Glutamatergic neuron (in vitro differentiated cells): ENCODE results near the gene TMIGD2. TPM values are rescaled to one million over a fixed set of nuclear protein-coding genes. Genes with fewer than 3 reads are reported as not detected.

Experiments
- DNase-seq: peaks from one replicate; pipeline ENCODE4 v3.0.0; 2022
- H3K27ac Mint-ChIP-seq: one replicate; pipeline ENCODE4 v1.8.0; 2020; ENCODE audit warnings: mild to moderate bottlenecking, mixed read lengths, inconsistent platforms; ENCODE audit not compliant: unreplicated experiment
- H3K27me3 Mint-ChIP-seq: one replicate; pipeline ENCODE4 v1.8.0; 2020; ENCODE audit warnings: mild to moderate bottlenecking, moderate library complexity, mixed read lengths, inconsistent platforms; ENCODE audit not compliant: unreplicated experiment
- H3K36me3 Mint-ChIP-seq: one replicate; pipeline ENCODE4 v1.8.0; 2020; ENCODE audit warnings: mild to moderate bottlenecking, mixed read lengths, inconsistent platforms; ENCODE audit not compliant: unreplicated experiment
- H3K4me1 Mint-ChIP-seq: one replicate; pipeline ENCODE4 v1.8.0; 2020; ENCODE audit warnings: mild to moderate bottlenecking, low read depth, mixed read lengths, inconsistent platforms; ENCODE audit not compliant: unreplicated experiment
- H3K4me3 Mint-ChIP-seq: one replicate; pipeline ENCODE4 v1.8.0; 2020; ENCODE audit warnings: mild to moderate bottlenecking, mixed read lengths, inconsistent platforms; ENCODE audit not compliant: unreplicated experiment
- H3K9me3 Mint-ChIP-seq: one replicate; pipeline ENCODE4 v1.8.0; 2020; ENCODE audit warnings: mild to moderate bottlenecking, moderate library complexity, mixed read lengths, inconsistent platforms; ENCODE audit not compliant: unreplicated experiment
- CTCF ChIP-seq: fragments of 200-600 bp; sonication (generic); IDR thresholded peaks from one replicate; pipeline ENCODE4 v1.5.0; 2021; ENCODE audit not compliant: partially characterized antibody, unreplicated experiment
- total RNA-seq: library from RNA; stranded (reverse); fragmentation: NEBNext Ultra II Directional; extraction: Animal tissue kit (Norgen Biotek cat#: 25700); gene quantifications from one replicate; pipeline ENCODE4 v1.2.1, GENCODE V29; 2021; ENCODE audit not compliant: unreplicated experiment

Gene TMIGD2
- total RNA-seq, 1 donor from 2014 or later: not detected

DNA sequence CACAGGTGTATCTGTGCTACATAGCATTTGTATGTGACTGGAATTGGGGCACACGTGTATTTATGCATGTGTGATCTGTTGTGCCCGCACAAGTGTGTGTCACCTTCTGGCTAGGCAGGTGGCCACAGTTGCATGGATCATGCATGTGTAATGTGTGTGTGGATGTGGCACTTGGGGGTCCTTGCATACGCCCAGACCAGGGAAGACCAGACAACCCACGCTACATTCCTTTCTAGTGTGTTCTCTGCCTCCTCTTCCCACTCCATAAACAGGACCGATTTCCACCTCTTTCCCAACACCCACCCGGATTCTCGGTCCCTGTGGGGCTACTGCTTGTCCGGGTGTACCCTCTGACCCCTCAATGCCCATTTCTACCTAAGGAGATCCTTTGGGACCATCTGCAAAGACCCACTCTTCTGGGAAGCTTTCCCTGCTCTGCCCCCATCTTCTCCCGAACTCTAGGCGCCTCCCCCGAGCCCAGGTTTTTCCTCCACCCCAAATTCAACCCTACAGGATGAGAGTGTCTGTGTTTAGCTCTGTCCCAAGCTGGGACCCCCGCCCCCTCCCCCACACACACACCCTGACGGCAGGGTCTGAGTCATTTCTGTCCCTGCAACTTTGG is 24.1 kb upstream of the TMIGD2 start:
- H3K4me3 Mint-ChIP-seq: peak overlapping the region; percentile 65
- H3K27ac Mint-ChIP-seq: no peak overlapping the region
- H3K27me3 Mint-ChIP-seq: peaks cover 22% of the 10 kb centered on the region
- peaks cover 3% of the 10 kb centered on the region for H3K4me1 Mint-ChIP-seq
- DNase-seq: no peak
- no peaks in the 10 kb centered on the region for H3K36me3 Mint-ChIP-seq
- TF ChIP-seq CTCF: no peak
- H3K9me3 Mint-ChIP-seq: peaks cover 11% of the 10 kb centered on the region

- H3K9me3 Mint-ChIP-seq: peaks cover 15% of the 10 kb centered on the region
- H3K27me3 Mint-ChIP-seq: peaks cover 23% of the 10 kb centered on the region
- H3K4me3 Mint-ChIP-seq: no peak overlapping the region
- TF ChIP-seq CTCF: no peak
- DNase-seq: no peak
- peaks cover 12% of the 10 kb centered on the region for H3K36me3 Mint-ChIP-seq
- H3K4me1 Mint-ChIP-seq: peaks cover 3% of the 10 kb centered on the region
- H3K27ac Mint-ChIP-seq: no peak overlapping the region
These were observed 22.0 kb upstream of the TMIGD2 start for GRCh38 chr19:4324228-4324627.

DNA sequence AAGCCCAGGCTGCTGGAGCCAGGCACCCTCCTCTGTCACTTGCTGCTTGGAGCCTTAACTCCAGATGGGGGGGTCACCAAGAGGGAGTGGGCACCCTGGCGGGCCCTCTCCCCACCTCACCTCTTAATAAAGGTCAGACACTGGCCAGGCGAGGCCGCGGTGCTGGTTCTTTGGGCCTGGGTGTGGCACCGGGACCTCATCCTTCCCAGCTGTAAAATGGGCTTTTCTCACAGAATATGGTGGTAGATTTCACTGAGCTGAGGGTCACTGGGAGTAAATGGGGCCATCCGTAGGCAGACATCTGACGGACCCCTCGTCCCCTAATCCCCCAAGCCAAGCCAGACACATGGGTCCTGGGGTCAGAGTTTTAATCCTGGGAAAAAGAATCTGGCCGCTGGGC is 21.5 kb upstream of the TMIGD2 start:
- TF ChIP-seq CTCF: no peak
- peaks cover 18% of the 10 kb centered on the region for H3K36me3 Mint-ChIP-seq
- H3K9me3 Mint-ChIP-seq: peaks cover 20% of the 10 kb centered on the region
- no peak for DNase-seq
- no peak overlapping the region for H3K4me3 Mint-ChIP-seq
- H3K27me3 Mint-ChIP-seq: peaks cover 21% of the 10 kb centered on the region
- peaks cover 3% of the 10 kb centered on the region for H3K4me1 Mint-ChIP-seq
- no peak overlapping the region for H3K27ac Mint-ChIP-seq

DNA sequence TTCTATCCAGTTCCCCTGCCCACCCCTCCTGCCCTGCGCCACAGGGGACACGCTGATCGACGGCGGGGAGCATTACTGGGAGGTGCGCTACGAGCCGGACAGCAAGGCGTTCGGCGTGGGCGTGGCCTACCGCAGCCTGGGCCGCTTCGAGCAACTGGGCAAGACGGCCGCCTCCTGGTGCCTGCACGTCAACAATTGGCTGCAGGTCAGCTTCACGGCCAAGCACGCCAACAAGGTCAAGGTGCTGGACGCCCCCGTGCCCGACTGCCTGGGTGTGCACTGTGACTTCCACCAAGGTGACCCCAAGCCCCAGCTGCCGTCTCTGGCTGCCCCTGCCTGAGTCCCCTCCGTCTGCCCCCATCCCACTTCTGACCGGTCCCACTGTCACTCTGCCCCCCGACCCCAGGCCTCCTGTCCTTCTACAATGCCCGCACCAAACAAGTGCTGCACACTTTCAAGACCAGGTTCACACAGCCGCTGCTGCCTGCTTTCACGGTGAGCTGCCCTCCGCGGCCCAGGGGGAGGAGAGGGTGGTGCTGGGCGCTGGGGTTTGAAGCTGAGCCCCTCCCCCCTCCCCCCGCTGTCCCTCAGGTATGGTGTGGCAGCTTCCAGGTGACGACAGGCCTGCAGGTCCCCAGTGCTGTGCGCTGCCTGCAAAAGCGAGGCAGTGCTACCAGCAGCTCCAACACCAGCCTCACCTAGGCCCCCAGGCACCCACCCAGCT is 20.9 kb upstream of the TMIGD2 start:
- H3K4me3 Mint-ChIP-seq: no peak overlapping the region
- TF ChIP-seq CTCF: no peak
- peaks cover 24% of the 10 kb centered on the region for H3K36me3 Mint-ChIP-seq
- DNase-seq: no peak
- H3K27ac Mint-ChIP-seq: no peak overlapping the region
- H3K27me3 Mint-ChIP-seq: peaks cover 21% of the 10 kb centered on the region
- H3K9me3 Mint-ChIP-seq: peaks cover 20% of the 10 kb centered on the region
- H3K4me1 Mint-ChIP-seq: peaks cover 3% of the 10 kb centered on the region

GRCh38 chr19:4320419-4320818 is 18.2 kb upstream of the TMIGD2 start:
- no peak for TF ChIP-seq CTCF
- Mint-ChIP-seq H3K4me1 (no peaks in the 10 kb centered on the region), H3K4me3 (no peak overlapping the region), H3K9me3 (peaks cover 15% of the 10 kb centered on the region), H3K36me3 (peaks cover 27% of the 10 kb centered on the region), H3K27me3 (peaks cover 5% of the 10 kb centered on the region), H3K27ac (no peak overlapping the region)
- no peak for DNase-seq
